HL-60 (cell line): ENCODE measurements around the gene STARD9.

Experiments
- CTCF ChIP-seq: IDR thresholded peaks from one replicate; pipeline ENCODE4 v1.5.1; 2011; ENCODE audit warnings: low read length, control low read depth, inconsistent platforms; ENCODE audit not compliant: insufficient read depth
- POLR2AphosphoS5 ChIP-seq: IDR thresholded peaks from 2 replicates; pipeline ENCODE4 v1.6.1; 2012; ENCODE audit warnings: low read depth

- TF ChIP-seq POLR2AphosphoS5, result no peak
- no peak for TF ChIP-seq CTCF
Observed at GRCh38 chr15:42733027-42733426, 157.6 kb downstream of the STARD9 start.
